Neural progenitor cell (in vitro differentiated cells): ENCODE results near the gene PHACTR1. TPM values are rescaled to one million over a fixed set of nuclear protein-coding genes. Genes with fewer than 3 reads are reported as not detected.

Source experiments
- DNase-seq: peaks from one replicate; pipeline ENCODE4 v3.0.0-alpha.2; 2016; ENCODE audit warnings: low spot score
- H2AFZ ChIP-seq: fragments of 200-600 bp; sonication (generic); replicated peaks from 2 replicates; pipeline ENCODE4 v1.6.1; 2016; ENCODE audit warnings: antibody characterized with exemption
- H3F3A ChIP-seq: fragments of 200-600 bp; sonication (generic); 2 replicates; pipeline ENCODE4 v1.6.1; 2016; ENCODE audit warnings: antibody characterized with exemption, low read depth
- H3K27ac ChIP-seq: fragments of 200-600 bp; sonication (generic); 2 replicates; pipeline ENCODE4 v1.5.1; 2016; ENCODE audit warnings: mild to moderate bottlenecking
- H3K27me3 ChIP-seq: fragments of 200-600 bp; sonication (generic); 2 replicates; pipeline ENCODE4 v1.6.1; 2016; ENCODE audit warnings: mild to moderate bottlenecking, moderate library complexity
- H3K36me3 ChIP-seq: fragments of 200-600 bp; sonication (generic); 2 replicates; pipeline ENCODE4 v1.5.1; 2016
- H3K4me1 ChIP-seq: fragments of 200-600 bp; sonication (generic); 2 replicates; pipeline ENCODE4 v1.6.1; 2016; ENCODE audit warnings: mixed run types
- H3K4me2 ChIP-seq: fragments of 200-600 bp; sonication (generic); 2 replicates; pipeline ENCODE4 v1.6.1; 2016
- H3K4me3 ChIP-seq: fragments of 200-600 bp; sonication (generic); 2 replicates; pipeline ENCODE4 v1.5.1; 2016
- H3K79me2 ChIP-seq: fragments of 200-600 bp; sonication (generic); 2 replicates; pipeline ENCODE4 v1.6.1; 2016; ENCODE audit warnings: low read depth
- H3K9ac ChIP-seq: fragments of 200-600 bp; sonication (generic); 2 replicates; pipeline ENCODE4 v1.6.1; 2016
- H3K9me3 ChIP-seq: fragments of 200-600 bp; sonication (generic); 2 replicates; pipeline ENCODE4 v1.5.1; 2016; ENCODE audit warnings: low read depth
- H4K20me1 ChIP-seq: fragments of 200-600 bp; sonication (generic); 2 replicates; pipeline ENCODE4 v1.6.1; 2016; ENCODE audit warnings: low read depth
- H3K27ac Mint-ChIP-seq: 3 replicates; pipeline ENCODE4 v1.8.0; 2021; ENCODE audit warnings: mixed read lengths
- H3K27me3 Mint-ChIP-seq: 2 replicates; pipeline ENCODE4 v1.8.0; 2022; ENCODE audit warnings: low read depth, mild to moderate bottlenecking, inconsistent platforms, moderate library complexity, mixed read lengths; ENCODE audit not compliant: insufficient read depth
- H3K36me3 Mint-ChIP-seq: 3 replicates; pipeline ENCODE4 v1.8.0; 2021; ENCODE audit warnings: mixed read lengths
- H3K4me1 Mint-ChIP-seq: 3 replicates; pipeline ENCODE4 v1.8.0; 2021; ENCODE audit warnings: mixed read lengths
- H3K4me3 Mint-ChIP-seq: 3 replicates; pipeline ENCODE4 v1.8.0; 2021; ENCODE audit warnings: mild to moderate bottlenecking, moderate library complexity, mixed read lengths
- H3K9me3 Mint-ChIP-seq: 3 replicates; pipeline ENCODE4 v1.8.0; 2020; ENCODE audit warnings: mixed read lengths
- CTCF ChIP-seq: fragments of 200-600 bp; sonication (generic); IDR thresholded peaks from 2 replicates; pipeline ENCODE4 v1.5.1; 2017; ENCODE audit warnings: antibody characterized with exemption, mild to moderate bottlenecking
- EZH2 ChIP-seq: fragments of 200-600 bp; sonication (generic); IDR thresholded peaks from 2 replicates; pipeline ENCODE4 v1.6.1; 2017; ENCODE audit warnings: antibody characterized with exemption, mild to moderate bottlenecking, moderate library complexity
- EZH2phosphoT487 ChIP-seq: fragments of 200-600 bp; sonication (generic); IDR thresholded peaks from 2 replicates; pipeline ENCODE4 v1.6.1; 2017; ENCODE audit warnings: antibody characterized with exemption
- total RNA-seq: library from RNA; depleted of rRNA; stranded (reverse); fragments of >200 nt; gene quantifications from 2 replicates; pipeline ENCODE4 v1.2.3, GENCODE V29; 2015; ENCODE audit warnings: low replicate concordance

Gene PHACTR1
- total RNA-seq, 1 donor from 2014 or later = 2.4 TPM

- no peaks in the 10 kb centered on the region for H3K36me3 ChIP-seq
- no peaks in the 10 kb centered on the region for H4K20me1 ChIP-seq
- Mint-ChIP-seq H3K9me3 (no peaks in the 10 kb centered on the region), H3K4me1 (peaks cover 20% of the 10 kb centered on the region), H3K27ac (no peak overlapping the region), H3K36me3 (no peaks in the 10 kb centered on the region), H3K4me3 (no peak overlapping the region), H3K27me3 (peaks cover 4% of the 10 kb centered on the region)
- no peak for DNase-seq
- H3K79me2 ChIP-seq = no peaks in the 10 kb centered on the region
- H3K27me3 ChIP-seq = no peaks in the 10 kb centered on the region
- TF ChIP-seq CTCF (no peak), EZH2phosphoT487 (no peak), EZH2 (no peak)
- H3K9me3 ChIP-seq = no peaks in the 10 kb centered on the region
- no peak overlapping the region for H3K4me2 ChIP-seq
- peaks cover 5% of the 10 kb centered on the region for H3K4me1 ChIP-seq
- H3K9ac ChIP-seq = no peak overlapping the region
- no peaks in the 10 kb centered on the region for H3F3A ChIP-seq
- no peak overlapping the region for H3K27ac ChIP-seq
- no peak overlapping the region for H3K4me3 ChIP-seq
- no peak overlapping the region for H2AFZ ChIP-seq
These were observed 200.0 kb downstream of the PHACTR1 start for GRCh38 chr6:12916420-12917136.

GRCh38 chr6:12921467-12921866, 204.9 kb downstream of the PHACTR1 start:
- H3F3A ChIP-seq = peaks cover 4% of the 10 kb centered on the region
- no peak overlapping the region for H3K4me3 ChIP-seq
- TF ChIP-seq CTCF = no peak
- TF ChIP-seq EZH2 = no peak
- no peak for TF ChIP-seq EZH2phosphoT487
- H3K79me2 ChIP-seq = no peaks in the 10 kb centered on the region
- H3K27me3 Mint-ChIP-seq = peaks cover 2% of the 10 kb centered on the region
- H3K27ac ChIP-seq = no peak overlapping the region
- no peaks in the 10 kb centered on the region for H4K20me1 ChIP-seq
- no peak overlapping the region for H2AFZ ChIP-seq
- H3K9ac ChIP-seq = no peak overlapping the region
- peaks cover 2% of the 10 kb centered on the region for H3K36me3 Mint-ChIP-seq
- no peaks in the 10 kb centered on the region for H3K9me3 ChIP-seq
- DNase-seq = no peak
- no peaks in the 10 kb centered on the region for H3K36me3 ChIP-seq
- no peak overlapping the region for H3K4me2 ChIP-seq
- H3K4me3 Mint-ChIP-seq = no peak overlapping the region
- peaks cover 15% of the 10 kb centered on the region for H3K4me1 Mint-ChIP-seq
- peaks cover 24% of the 10 kb centered on the region for H3K4me1 ChIP-seq
- H3K27me3 ChIP-seq = no peaks in the 10 kb centered on the region
- no peak overlapping the region for H3K27ac Mint-ChIP-seq
- peaks cover 3% of the 10 kb centered on the region for H3K9me3 Mint-ChIP-seq

GRCh38 chr6:12923644-12924235, 207.2 kb downstream of the PHACTR1 start:
- Histone ChIP-seq H3K4me1 (peaks cover 31% of the 10 kb centered on the region), H3K4me3 (no peak overlapping the region), H2AFZ (no peak overlapping the region), H3K4me2 (no peak overlapping the region), H3K9ac (no peak overlapping the region), H3K9me3 (no peaks in the 10 kb centered on the region), H4K20me1 (no peaks in the 10 kb centered on the region), H3K79me2 (no peaks in the 10 kb centered on the region), H3K27me3 (no peaks in the 10 kb centered on the region), H3F3A (peaks cover 10% of the 10 kb centered on the region), H3K27ac (no peak overlapping the region), H3K36me3 (no peaks in the 10 kb centered on the region)
- Mint-ChIP-seq H3K9me3 (peaks cover 3% of the 10 kb centered on the region), H3K27me3 (peaks cover 2% of the 10 kb centered on the region), H3K4me1 (peaks cover 20% of the 10 kb centered on the region), H3K27ac (no peak overlapping the region), H3K4me3 (no peak overlapping the region), H3K36me3 (peaks cover 2% of the 10 kb centered on the region)
- TF ChIP-seq EZH2phosphoT487 (no peak), EZH2 (no peak), CTCF (no peak)
- DNase-seq = no peak
